Measurements from ENCODE around the gene ZACN. TPM values are rescaled to one million over a fixed set of nuclear protein-coding genes. Genes with fewer than 3 reads are reported as not detected.

Gene ZACN
- total and polyA plus RNA-seq, 2 donors (not counting 3 experiments of a cell fraction or from before 2014, with no cell fraction given) = 0.18 TPM; not detected in 1

DNA sequence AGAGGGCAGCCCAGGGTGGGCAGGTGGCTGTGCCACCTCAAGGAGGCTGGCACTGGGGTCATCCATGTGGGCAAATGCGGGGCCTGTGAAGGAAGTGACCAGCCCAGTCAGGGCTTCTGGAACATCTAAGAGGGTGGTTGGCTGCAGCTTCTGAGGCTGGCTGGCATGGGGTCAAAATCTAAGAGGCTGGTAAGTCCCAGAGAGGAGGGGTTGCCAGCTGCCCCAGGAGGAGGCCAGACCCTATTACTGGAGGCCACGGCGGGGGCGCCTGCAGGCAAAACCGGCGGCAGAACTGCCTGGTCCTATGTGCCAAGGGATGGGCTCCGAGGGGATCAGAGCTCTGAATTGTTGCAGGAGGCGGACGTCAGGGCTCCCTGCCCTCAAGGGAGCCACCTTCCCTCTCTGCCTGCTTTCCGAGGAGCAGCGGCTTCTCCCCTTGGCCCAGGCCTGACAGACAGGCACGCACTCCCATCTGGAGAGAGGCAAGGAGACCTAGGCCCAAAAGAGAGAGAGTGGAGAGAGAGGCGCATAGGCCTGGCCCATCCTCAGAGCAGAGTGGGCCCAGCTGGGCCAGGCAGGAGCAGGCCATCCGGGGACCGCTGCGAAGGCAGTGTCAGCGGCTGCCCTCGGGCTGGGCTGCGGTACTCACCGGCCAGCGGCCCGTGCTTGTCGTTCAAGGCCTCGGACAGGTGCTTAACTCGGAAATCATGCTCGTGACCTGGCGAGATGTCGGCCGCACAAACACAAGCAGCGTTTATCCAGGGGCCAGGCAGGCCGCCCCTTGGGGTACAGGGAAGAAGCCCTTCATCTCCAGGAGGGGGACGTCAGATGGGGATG lies 10.9 kb downstream of the ZACN start:
- no peak for TF ChIP-seq POLR2AphosphoS5 (IDR thresholded peaks at IDR 0.05; ENCODE audit: insufficient read depth, low read depth, low read length)
- TF ChIP-seq GATA2 (IDR thresholded peaks at IDR 0.05; ENCODE audit: insufficient read depth, insufficient read length, low read depth, low read length) = no peak
- TF ChIP-seq JUN (IDR thresholded peaks at IDR 0.05; ENCODE audit: borderline replicate concordance, insufficient read depth, insufficient read length, low read depth) = no peak
- TF ChIP-seq, protein P1, sequence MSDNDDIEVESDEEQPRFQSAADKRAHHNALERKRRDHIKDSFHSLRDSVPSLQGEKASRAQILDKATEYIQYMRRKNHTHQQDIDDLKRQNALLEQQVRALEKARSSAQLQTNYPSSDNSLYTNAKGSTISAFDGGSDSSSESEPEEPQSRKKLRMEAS (IDR thresholded peaks at IDR 0.05; ENCODE audit: insufficient read depth, insufficient read length) = no peak
- TF ChIP-seq, protein P2, sequence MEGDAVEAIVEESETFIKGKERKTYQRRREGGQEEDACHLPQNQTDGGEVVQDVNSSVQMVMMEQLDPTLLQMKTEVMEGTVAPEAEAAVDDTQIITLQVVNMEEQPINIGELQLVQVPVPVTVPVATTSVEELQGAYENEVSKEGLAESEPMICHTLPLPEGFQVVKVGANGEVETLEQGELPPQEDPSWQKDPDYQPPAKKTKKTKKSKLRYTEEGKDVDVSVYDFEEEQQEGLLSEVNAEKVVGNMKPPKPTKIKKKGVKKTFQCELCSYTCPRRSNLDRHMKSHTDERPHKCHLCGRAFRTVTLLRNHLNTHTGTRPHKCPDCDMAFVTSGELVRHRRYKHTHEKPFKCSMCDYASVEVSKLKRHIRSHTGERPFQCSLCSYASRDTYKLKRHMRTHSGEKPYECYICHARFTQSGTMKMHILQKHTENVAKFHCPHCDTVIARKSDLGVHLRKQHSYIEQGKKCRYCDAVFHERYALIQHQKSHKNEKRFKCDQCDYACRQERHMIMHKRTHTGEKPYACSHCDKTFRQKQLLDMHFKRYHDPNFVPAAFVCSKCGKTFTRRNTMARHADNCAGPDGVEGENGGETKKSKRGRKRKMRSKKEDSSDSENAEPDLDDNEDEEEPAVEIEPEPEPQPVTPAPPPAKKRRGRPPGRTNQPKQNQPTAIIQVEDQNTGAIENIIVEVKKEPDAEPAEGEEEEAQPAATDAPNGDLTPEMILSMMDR (IDR thresholded peaks at IDR 0.05; ENCODE audit: extremely low read depth in 1 of 2, insufficient read depth in 1 of 2, low read depth in 1 of 2, low read length in 2 of 2) = no peak
- TF ChIP-seq POLR2A (IDR thresholded peaks at IDR 0.05; ENCODE audit: low read depth, low read length) = no peak
- TF ChIP-seq EZH2 (IDR thresholded peaks at IDR 0.05; ENCODE audit: borderline replicate concordance, low read depth, low read length, severe bottlenecking) = no peak
- Histone ChIP-seq H3K27ac (ENCODE audit: insufficient read depth, low read depth, low read length) (no peak overlapping the region), H3K4me3 (replicated peaks in 1 of 3; ENCODE audit: insufficient read depth in 1 of 3, low read depth in 1 of 3, low read length in 3 of 3) (no peak overlapping the region), H3K36me3 (ENCODE audit: control insufficient read depth in 2 of 2, extremely low read depth in 1 of 2, insufficient read depth in 2 of 2, low read length in 2 of 2) (peaks cover 6 to 71% of the 10 kb centered on the region in 2 experiments), H3K9me1 (replicated peaks; ENCODE audit: control insufficient read depth, extremely low read depth, insufficient read depth, low read length) (no peaks in the 10 kb centered on the region), H3K4me2 (ENCODE audit: insufficient read depth, low read length) (no peak overlapping the region), H2AFZ (ENCODE audit: low read depth, low read length) (no peak overlapping the region), H4K20me1 (replicated peaks; ENCODE audit: control insufficient read depth, extremely low read depth, insufficient read depth, low read length) (no peaks in the 10 kb centered on the region), H3K9ac (replicated peaks; ENCODE audit: extremely low read depth, insufficient read depth, low read length) (no peak overlapping the region), H3K79me2 (ENCODE audit: control insufficient read depth, insufficient read depth, low read length) (no peaks in the 10 kb centered on the region), H3K9me3 (replicated peaks; ENCODE audit: control insufficient read depth, insufficient read depth, low read length) (no peaks in the 10 kb centered on the region), H3K27me3 (ENCODE audit: control insufficient read depth in 2 of 2, insufficient read depth in 2 of 2, low read length in 2 of 2) (no peaks in the 10 kb centered on the region), H3K4me1 (ENCODE audit: control insufficient read depth, extremely low read depth, insufficient read depth, low read length) (peaks cover 10% of the 10 kb centered on the region)
- intact Hi-C loops (cut with micrococcal nuclease) = no loop called here
- CTCF ChIA-PET = interaction anchor here (1.1 kb wide), 1 partner anchor 76 kb away, joined by 3 read pairs; no protein-coding TSS in a partner anchor
- FAIRE-seq (no peak), DNase-seq (ENCODE audit: low read depth, low spot score) (no peak)
- POLR2A ChIA-PET = interaction anchor here (0.7 kb wide), 1 partner anchor 10 kb away, joined by 3 read pairs; no protein-coding TSS in a partner anchor
- dilution Hi-C loops (cut with MboI; ENCODE audit: extremely low pct_ligation_motif_present, low sequenced_read_pairs) = no loop called here
- no TSS peak for BruUV-seq (replicated peaks)

All from endothelial cell of umbilical vein (primary cell).